Thymus (tissue), 11 donors: ENCODE measurements around the gene G2E3. TPM values are rescaled to one million over a fixed set of nuclear protein-coding genes. Genes with fewer than 3 reads are reported as not detected.
"Not testable (repeated sequence)": the region's sequence is repeated elsewhere in the genome, so short reads cannot be mapped to it uniquely, and the experiment has no call there.

ENCODE experiments used
- DNase-seq, 9 donors: peaks; one replicate each; pipeline ENCODE4 v3.0.0-alpha.2; 2013; ENCODE audit warnings: low spot score in 9 of 9, low read depth in 6 of 9, missing footprints in 1 of 9
- H3K27ac ChIP-seq, 2 donors: one replicate each; pipeline ENCODE4 v1.5.1; 2013; ENCODE audit warnings: control low read depth in 1 of 2, low read depth in 1 of 2, low read length in 1 of 2, mild to moderate bottlenecking in 1 of 2, moderate library complexity in 1 of 2
- H3K27me3 ChIP-seq, 2 donors: one replicate each; pipeline ENCODE4 v1.5.1; 2013; ENCODE audit warnings: low read length in 1 of 2; ENCODE audit not compliant: control insufficient read depth in 2 of 2, insufficient read depth in 1 of 2
- H3K36me3 ChIP-seq, 2 donors: one replicate each; pipeline ENCODE4 v1.5.1; 2013; ENCODE audit warnings: low read length in 1 of 2, mild to moderate bottlenecking in 1 of 2, moderate library complexity in 1 of 2; ENCODE audit not compliant: control insufficient read depth in 2 of 2, insufficient read depth in 2 of 2
- H3K4me1 ChIP-seq, 2 donors: one replicate each; pipeline ENCODE4 v1.5.1; 2013; ENCODE audit warnings: low read length in 2 of 2; ENCODE audit not compliant: control insufficient read depth in 2 of 2, insufficient read depth in 2 of 2
- H3K4me3 ChIP-seq, 2 donors: one replicate each; pipeline ENCODE4 v1.5.1; 2013; ENCODE audit warnings: low read length in 2 of 2, control low read depth in 1 of 2, mild to moderate bottlenecking in 1 of 2
- H3K9me3 ChIP-seq, 2 donors: one replicate each; pipeline ENCODE4 v1.5.1; 2013; ENCODE audit warnings: low read length in 1 of 2, mild to moderate bottlenecking in 1 of 2; ENCODE audit not compliant: control insufficient read depth in 2 of 2, insufficient read depth in 1 of 2
- WGBS: extraction: QIAGEN DNeasy Blood & Tissue Kit; methylation state at CpG from one replicate; pipeline ENCODE4 v1.1.7; 2013; 5-methylcytosine and 5-hydroxymethylcytosine counted together
- polyA plus RNA-seq: library from polyadenylated mRNA; stranded (reverse); fragments of 200-250 nt; gene quantifications from one replicate; pipeline ENCODE4 v1.2.3, GENCODE V29; 2013
- total RNA-seq: library from RNA; stranded (reverse); fragments of 120-200 nt; gene quantifications from one replicate; pipeline ENCODE4 v1.2.4, GENCODE V29; 2013
- donor health status: healthy.

The G2E3 gene
- total and polyA plus RNA-seq, 2 donors = 8.7 to 32.3 TPM

- H3K36me3 ChIP-seq = peaks cover 7 to 16% of the 10 kb centered on the region in 2 donors
- no peak for DNase-seq
- H3K27ac ChIP-seq = no peak overlapping the region
- H3K27me3 ChIP-seq = no peaks in the 10 kb centered on the region
- no peaks in the 10 kb centered on the region for H3K9me3 ChIP-seq
- no peak overlapping the region for H3K4me3 ChIP-seq
- no peaks in the 10 kb centered on the region for H3K4me1 ChIP-seq
Measured at GRCh38 chr14:30584058-30584630, 25.2 kb downstream of the G2E3 start.

GRCh38 chr14:30585204-30585603, 26.2 kb downstream of the G2E3 start:
- Histone ChIP-seq H3K27ac (no peak overlapping the region), H3K4me3 (no peak overlapping the region), H3K4me1 (no peaks in the 10 kb centered on the region), H3K9me3 (no peaks in the 10 kb centered on the region), H3K27me3 (no peaks in the 10 kb centered on the region), H3K36me3 (peaks cover 7 to 24% of the 10 kb centered on the region in 2 donors)
- no peak for DNase-seq

- H3K9me3 ChIP-seq = no peaks in the 10 kb centered on the region
- H3K36me3 ChIP-seq = peaks cover 7 to 39% of the 10 kb centered on the region in 2 donors
- no peak overlapping the region for H3K4me3 ChIP-seq
- H3K27ac ChIP-seq = no peak overlapping the region
- WGBS = 91% methylated on average over 3 of the region's 3 CpGs
- H3K4me1 ChIP-seq = no peaks in the 10 kb centered on the region
- no peaks in the 10 kb centered on the region for H3K27me3 ChIP-seq
- no peak for DNase-seq
Measured at GRCh38 chr14:30587141-30587540, 28.2 kb downstream of the G2E3 start.

- no peaks in the 10 kb centered on the region for H3K27me3 ChIP-seq
- DNase-seq = no peak
- no peaks in the 10 kb centered on the region for H3K4me1 ChIP-seq
- no peak overlapping the region for H3K4me3 ChIP-seq
- H3K27ac ChIP-seq = no peak overlapping the region
- H3K9me3 ChIP-seq = no peaks in the 10 kb centered on the region
- H3K36me3 ChIP-seq = peaks cover 3 to 36% of the 10 kb centered on the region in 2 donors
Measured at GRCh38 chr14:30588873-30589272, 29.9 kb downstream of the G2E3 start.

- Histone ChIP-seq H3K27ac (no peak overlapping the region), H3K27me3 (no peaks in the 10 kb centered on the region), H3K4me1 (no peaks in the 10 kb centered on the region), H3K9me3 (no peaks in the 10 kb centered on the region), H3K36me3 (peaks cover 10 to 29% of the 10 kb centered on the region in 2 donors), H3K4me3 (no peak overlapping the region)
- 87% methylated on average over 1 of the region's 1 CpG for WGBS
- no peak for DNase-seq
Measured at GRCh38 chr14:30596935-30597334, 38.0 kb downstream of the G2E3 start.

- Histone ChIP-seq H3K4me3 (no peak overlapping the region), H3K4me1 (no peaks in the 10 kb centered on the region), H3K27ac (no peak overlapping the region), H3K27me3 (no peaks in the 10 kb centered on the region), H3K36me3 (peaks cover 11 to 32% of the 10 kb centered on the region in 2 donors), H3K9me3 (no peaks in the 10 kb centered on the region)
- no peak for DNase-seq
Measured at GRCh38 chr14:30597504-30597903, 38.5 kb downstream of the G2E3 start.

- Histone ChIP-seq H3K9me3 (no peaks in the 10 kb centered on the region), H3K36me3 (peaks cover 29 to 55% of the 10 kb centered on the region in 2 donors), H3K27me3 (no peaks in the 10 kb centered on the region), H3K4me3 (no peak overlapping the region), H3K27ac (no peak overlapping the region), H3K4me1 (no peaks in the 10 kb centered on the region)
- 94% methylated on average over 8 of the region's 8 CpGs for WGBS
- no peak for DNase-seq
Measured at GRCh38 chr14:30600922-30601918, 42.3 kb downstream of the G2E3 start.

- Histone ChIP-seq H3K9me3 (no peaks in the 10 kb centered on the region), H3K4me3 (no peak overlapping the region), H3K36me3 (peaks cover 32 to 58% of the 10 kb centered on the region in 2 donors), H3K27me3 (no peaks in the 10 kb centered on the region), H3K4me1 (no peaks in the 10 kb centered on the region), H3K27ac (no peak overlapping the region)
- WGBS = 99% methylated on average over 3 of the region's 3 CpGs
- DNase-seq = no peak
Measured at GRCh38 chr14:30603402-30603801, 44.4 kb downstream of the G2E3 start.

GRCh38 chr14:30604696-30605095, 45.7 kb downstream of the G2E3 start:
- WGBS = 98% methylated on average over 8 of the region's 8 CpGs
- H3K27ac ChIP-seq = not testable (repeated sequence)

More at GRCh38 chr14:30604696-30605095, 45.7 kb downstream of the G2E3 start:
- not testable (repeated sequence) for H3K4me1 ChIP-seq, H3K9me3 ChIP-seq, H3K4me3 ChIP-seq, H3K27me3 ChIP-seq, DNase-seq
- H3K36me3 ChIP-seq = peaks cover 33 to 53% of the 10 kb centered on the region in 2 donors
